8988T (cell line): ENCODE data around the gene NCOA3.
A peak's percentile ranks its signal among the peaks of the same experiment; 100 is the strongest.

ENCODE experiments used
- DNase-seq: peaks from one replicate; pipeline ENCODE4 v3.0.0; 2011

Gene NCOA3

GRCh38 chr20:47669489-47669888, 167.8 kb downstream of the NCOA3 start:
- no peak for DNase-seq

- DNase-seq = no peak
These were observed 168.5 kb downstream of the NCOA3 start for GRCh38 chr20:47669927-47670890.

- DNase-seq = no peak
These were observed 169.2 kb downstream of the NCOA3 start for GRCh38 chr20:47670913-47671312.

GRCh38 chr20:47672166-47672565, 170.5 kb downstream of the NCOA3 start:
- no peak for DNase-seq

DNA sequence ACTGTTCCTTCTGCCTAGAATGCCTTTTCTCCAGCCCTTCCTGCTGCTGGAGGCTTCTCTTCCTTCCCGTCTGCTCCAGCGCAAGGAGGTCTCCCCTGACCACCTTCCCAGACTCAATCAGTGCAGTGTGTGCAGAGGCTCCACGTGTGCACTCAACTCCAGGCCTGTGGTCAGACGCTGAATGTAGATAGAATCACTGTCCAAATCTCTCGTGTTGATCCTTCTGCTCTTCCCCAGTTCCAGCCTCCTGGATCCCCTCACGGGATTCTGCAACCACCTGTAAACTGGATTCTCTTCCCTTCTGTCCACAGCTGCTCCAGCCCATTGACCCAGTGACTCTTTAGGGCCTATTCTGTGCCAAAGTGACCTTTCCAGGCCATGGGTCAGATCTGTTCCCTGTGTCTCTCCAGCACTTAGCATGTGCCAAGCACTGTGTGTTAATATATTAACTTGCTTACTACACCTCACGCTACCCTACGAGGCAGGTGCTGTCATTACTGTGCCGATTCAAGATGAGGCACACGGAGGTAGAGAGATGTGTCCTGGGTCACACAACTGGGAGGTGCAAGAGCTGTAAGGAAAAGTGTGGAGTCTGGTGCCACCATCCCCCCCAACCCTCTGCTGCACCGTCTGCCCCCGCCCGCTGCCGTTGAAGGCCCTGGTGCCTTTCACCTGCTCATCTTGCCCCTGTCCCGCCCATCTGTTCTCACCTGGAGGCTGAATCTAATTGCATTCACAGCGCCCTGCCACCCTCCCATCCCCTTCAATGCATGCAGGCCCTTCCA, 171.4 kb downstream of the NCOA3 start:
- no peak for DNase-seq

- DNase-seq = no peak
These were observed 171.9 kb downstream of the NCOA3 start for GRCh38 chr20:47673671-47673955.

GRCh38 chr20:47674145-47674544, 172.5 kb downstream of the NCOA3 start:
- no peak for DNase-seq

- no peak for DNase-seq
These were observed 173.0 kb downstream of the NCOA3 start for GRCh38 chr20:47674686-47675085.

GRCh38 chr20:47675190-47676142, 173.8 kb downstream of the NCOA3 start:
- no peak for DNase-seq

DNA sequence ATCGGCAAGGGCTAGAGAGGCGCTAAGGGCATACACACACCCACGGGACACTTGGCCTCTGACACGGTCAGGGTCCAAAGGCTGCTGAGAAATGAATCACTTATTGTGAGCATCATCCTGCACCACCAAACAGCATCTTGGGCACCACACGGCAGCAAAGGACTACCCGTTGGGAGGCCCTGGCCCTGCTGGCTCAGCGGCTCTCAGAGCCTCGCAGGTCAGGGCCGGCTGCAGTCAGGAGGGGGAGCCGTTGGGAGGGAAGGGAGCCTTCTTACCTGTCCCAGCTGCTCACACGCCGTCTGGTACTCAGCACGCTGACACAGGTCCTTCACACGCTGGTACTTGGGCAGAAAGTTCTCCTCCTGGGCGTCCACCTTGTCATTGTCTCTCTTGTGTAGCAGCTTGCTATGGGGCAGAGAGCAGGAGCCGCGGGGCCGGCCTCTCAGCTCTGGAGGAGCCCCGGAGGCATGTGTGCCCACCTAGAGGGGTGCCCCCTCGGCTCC, 174.6 kb downstream of the NCOA3 start:
- DNase-seq = no peak

GRCh38 chr20:47676912-47677634, 175.4 kb downstream of the NCOA3 start:
- DNase-seq = no peak

- peak; percentile 86 for DNase-seq
These were observed 176.2 kb downstream of the NCOA3 start for GRCh38 chr20:47677635-47678453.

DNA sequence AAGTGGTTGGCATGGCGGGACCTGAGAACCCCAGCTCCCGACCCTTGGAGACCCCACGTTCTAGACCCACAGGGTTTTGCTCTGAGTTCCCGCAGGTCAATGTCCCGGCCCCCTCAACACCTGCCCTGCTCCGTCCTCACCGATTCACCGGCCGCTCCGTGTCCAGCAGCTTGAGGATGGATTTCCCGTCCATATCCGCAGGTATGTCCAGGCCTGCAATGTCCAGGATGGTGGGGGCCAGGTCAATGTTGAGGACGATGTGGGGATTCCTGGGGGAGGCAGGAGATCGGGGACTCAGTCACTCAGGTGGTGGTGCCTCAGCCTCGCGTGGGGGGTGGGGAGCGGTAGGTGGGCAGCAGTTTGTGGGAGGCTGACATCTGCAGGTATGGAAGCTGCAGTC, 176.8 kb downstream of the NCOA3 start:
- no peak for DNase-seq

DNA sequence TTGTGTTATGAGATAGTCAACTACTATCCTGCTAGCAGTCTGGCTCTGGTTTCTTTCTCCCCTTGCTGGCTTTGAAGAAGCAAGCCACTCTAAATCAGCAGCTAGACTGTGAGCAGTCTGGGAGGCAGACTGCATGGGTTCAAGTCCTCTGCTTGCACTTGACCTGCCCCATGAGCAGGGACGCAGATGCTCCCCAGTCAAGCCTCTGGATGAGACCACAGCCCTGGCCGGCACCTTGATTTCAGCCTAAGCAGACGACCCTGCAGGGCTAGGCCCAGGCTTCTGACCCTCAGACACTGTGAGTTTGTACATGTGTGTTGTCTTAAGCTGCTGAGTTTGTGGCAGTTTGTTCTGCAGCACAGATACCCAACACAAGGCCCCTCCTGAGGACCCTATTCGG, 177.8 kb downstream of the NCOA3 start:
- no peak for DNase-seq

DNA sequence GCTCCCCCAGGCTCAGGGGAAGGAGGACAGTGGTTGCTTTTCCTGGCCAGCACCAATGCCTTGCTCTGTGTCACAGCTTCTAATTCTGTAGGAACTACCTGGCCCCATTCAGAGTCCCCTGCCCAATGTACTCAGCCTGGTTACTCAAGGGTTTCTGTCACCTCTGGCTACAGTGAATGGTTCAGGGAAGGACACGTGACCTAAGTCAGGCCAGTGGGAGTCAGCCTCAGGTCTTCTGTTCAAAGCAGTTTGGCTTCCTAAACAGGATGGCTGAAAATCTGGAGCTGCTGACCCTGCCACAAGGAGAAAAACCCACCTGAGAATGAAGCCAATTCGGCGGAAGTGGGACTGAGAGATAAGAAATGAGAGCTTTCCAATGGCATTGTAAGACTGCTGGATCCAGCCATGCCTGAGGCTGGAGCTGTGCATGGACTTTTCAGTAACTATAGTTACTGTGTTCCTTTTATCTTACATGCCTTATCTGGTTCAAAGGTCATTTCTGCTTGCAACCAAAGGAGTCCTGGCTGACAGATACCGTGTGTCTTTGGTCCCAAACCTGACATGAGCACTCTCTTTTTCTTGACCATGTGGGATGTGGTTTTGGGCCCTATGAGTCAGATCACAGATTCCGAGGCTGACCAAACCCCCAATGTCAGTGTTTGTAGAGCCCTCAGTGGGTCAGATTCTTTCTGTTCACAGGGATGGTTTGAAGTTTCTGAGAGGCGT, 179.3 kb downstream of the NCOA3 start:
- no peak for DNase-seq

DNA sequence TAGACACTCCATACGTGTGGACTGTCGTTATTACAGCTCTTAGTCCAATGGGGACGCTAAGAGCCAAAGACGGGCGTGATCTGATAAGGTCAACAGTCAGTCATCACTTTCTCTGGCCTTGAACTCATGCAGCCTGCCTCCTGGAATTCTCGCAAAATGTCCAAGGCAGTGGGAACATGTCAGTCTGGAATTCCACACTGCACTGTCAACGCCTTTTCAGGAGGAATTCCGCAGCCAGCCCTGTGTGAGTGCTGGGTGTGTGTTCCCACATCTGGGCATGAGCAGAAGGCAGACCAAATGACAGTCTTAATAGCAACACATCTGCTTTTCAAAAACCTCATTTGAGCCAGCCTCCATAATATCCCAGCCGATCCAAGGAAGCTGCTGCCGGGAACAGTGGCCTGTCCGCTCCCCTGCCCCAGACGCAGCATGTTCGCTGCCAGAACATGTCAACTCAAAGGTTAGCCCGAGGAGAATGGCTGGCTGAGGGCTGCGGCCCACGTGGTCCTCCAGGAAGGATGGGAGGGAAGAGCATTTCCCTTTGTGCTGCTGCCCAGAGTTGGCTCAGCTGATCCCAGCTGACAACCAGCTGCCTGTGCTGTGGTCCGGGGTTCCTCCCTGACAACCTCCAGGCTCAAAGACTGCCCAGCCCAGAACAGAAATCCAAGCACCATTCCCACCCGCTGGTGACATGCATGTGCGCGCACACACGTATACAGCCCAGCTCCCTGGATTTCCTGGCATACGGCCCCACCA, 180.5 kb downstream of the NCOA3 start:
- no peak for DNase-seq

- DNase-seq = no peak
These were observed 181.2 kb downstream of the NCOA3 start for GRCh38 chr20:47682916-47683315.

DNA sequence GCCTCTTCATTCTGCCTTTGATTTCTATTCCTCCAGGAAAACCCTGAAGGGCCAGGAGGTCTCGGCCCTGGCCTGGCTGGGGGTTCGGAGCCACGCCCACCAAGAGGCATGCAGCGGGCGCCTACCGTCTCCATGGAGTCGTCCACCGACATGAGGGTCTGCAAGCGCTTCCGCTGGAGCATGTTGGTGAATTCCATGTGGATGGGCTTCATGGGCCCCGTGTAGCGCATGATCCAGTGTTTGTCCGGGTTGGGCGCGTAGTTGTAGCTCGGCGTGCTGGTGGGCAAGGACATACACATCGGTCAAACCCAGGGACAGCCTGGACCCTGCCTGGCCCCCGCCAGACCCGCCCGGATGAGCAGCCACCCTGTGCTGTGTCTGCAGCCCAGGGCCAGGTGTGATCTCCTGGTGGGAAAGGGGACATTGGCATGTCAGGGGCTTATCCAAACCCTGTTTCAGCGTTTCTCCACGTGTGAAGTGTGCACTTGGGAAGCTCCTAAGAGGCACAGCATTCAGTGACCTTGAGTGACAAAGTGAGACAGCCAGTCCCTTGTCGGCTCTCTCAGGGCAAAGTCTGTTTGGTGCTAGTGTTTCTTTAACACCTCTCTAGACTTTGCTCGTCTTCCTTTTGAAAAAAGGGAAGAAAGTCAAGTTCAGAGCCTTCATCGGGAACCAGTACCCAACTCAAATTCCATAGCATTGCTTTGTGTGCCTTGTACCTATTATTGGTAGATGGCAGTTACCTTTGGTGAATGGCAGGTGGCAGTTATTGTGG, 182.8 kb downstream of the NCOA3 start:
- no peak for DNase-seq

DNA sequence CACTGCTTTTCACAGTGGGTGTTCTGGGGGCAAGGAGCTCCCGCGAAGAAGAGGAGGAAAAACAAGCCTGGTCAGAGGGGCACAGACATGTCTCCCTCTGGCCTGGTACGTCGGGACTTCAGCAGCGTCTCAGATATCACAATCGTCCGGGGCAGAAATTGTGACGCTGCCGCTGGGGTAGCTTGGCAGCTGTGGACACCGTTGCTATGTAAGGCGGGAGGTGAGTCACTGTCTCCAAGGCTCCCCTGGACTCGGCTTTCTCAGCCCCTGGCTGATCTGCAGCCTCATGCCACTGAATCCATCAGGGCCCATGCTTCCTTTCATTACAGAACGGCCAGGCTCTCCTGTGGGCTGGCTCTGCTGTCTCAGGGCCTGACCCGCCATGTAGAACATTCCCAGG, 184.9 kb downstream of the NCOA3 start:
- DNase-seq = no peak
